ENCODE measurements around the gene SIK2.
A peak's percentile ranks its signal among the peaks of the same experiment; 100 is the strongest.

SIK2 gene

GRCh38 chr11:111762981-111763643 lies 160.9 kb downstream of the SIK2 start:
- H3K4me1 ChIP-seq (ENCODE audit: control insufficient read depth, insufficient read depth, low read depth, low read length), result no peaks in the 10 kb centered on the region
- H2BK12ac ChIP-seq (ENCODE audit: low read length in 2 of 2), result no peak overlapping the region
- no peak overlapping the region for H2BK5ac ChIP-seq (ENCODE audit: low read depth, low read length, poor library complexity, severe bottlenecking)
- no peak for DNase-seq
- peaks cover 23 to 63% of the 10 kb centered on the region in 2 experiments for H3K36me3 ChIP-seq (ENCODE audit: control insufficient read depth in 1 of 2, insufficient read depth in 2 of 2, low read depth in 1 of 2, low read length in 2 of 2)
- no peak overlapping the region for H3K4me3 ChIP-seq (ENCODE audit: insufficient read depth in 1 of 2, low read depth in 1 of 2, low read length in 2 of 2)
- peaks cover 23% of the 10 kb centered on the region for H3K79me1 ChIP-seq (replicated peaks; ENCODE audit: low read length, poor library complexity, severe bottlenecking)
- no peak overlapping the region for H4K8ac ChIP-seq (ENCODE audit: low read length)
- no peak overlapping the region for H3K27ac ChIP-seq (ENCODE audit: low read length, poor library complexity, severe bottlenecking)
- no peaks in the 10 kb centered on the region for H3K9me3 ChIP-seq (ENCODE audit: control insufficient read depth, low read length)
- WGBS, result 93% methylated on average over 3 of the region's 3 CpGs
- H3K4ac ChIP-seq (ENCODE audit: low read depth in 1 of 2, low read length in 2 of 2), result no peak overlapping the region
- no peak overlapping the region for H2AFZ ChIP-seq (ENCODE audit: low read depth, low read length)
- no peak overlapping the region for H3K23ac ChIP-seq (ENCODE audit: low read length in 2 of 2)
- H3K27me3 ChIP-seq (ENCODE audit: control insufficient read depth in 1 of 2, insufficient read depth in 1 of 2, low read length in 2 of 2), result no peaks in the 10 kb centered on the region
- no peak overlapping the region for H3K9ac ChIP-seq (ENCODE audit: low read length)
- H2BK120ac ChIP-seq (ENCODE audit: low read depth, low read length), result no peak overlapping the region
- no peak overlapping the region for H3K4me2 ChIP-seq (ENCODE audit: low read length, poor library complexity, severe bottlenecking)
- H4K91ac ChIP-seq (ENCODE audit: low read length), result no peak overlapping the region
- H2AK5ac ChIP-seq (ENCODE audit: low read length, severe bottlenecking), result no peak overlapping the region
- no peak overlapping the region for H3K14ac ChIP-seq (ENCODE audit: low read length in 2 of 2)
- no peak overlapping the region for H2BK15ac ChIP-seq (ENCODE audit: low read depth, poor library complexity, severe bottlenecking)
- H3K18ac ChIP-seq (ENCODE audit: low read depth in 1 of 2, low read length in 2 of 2), result no peak overlapping the region

- no peaks in the 10 kb centered on the region for H3K27me3 ChIP-seq (ENCODE audit: control insufficient read depth in 1 of 2, insufficient read depth in 1 of 2, low read length in 2 of 2)
- no peak overlapping the region for H3K18ac ChIP-seq (ENCODE audit: low read depth in 1 of 2, low read length in 2 of 2)
- H3K4me1 ChIP-seq (ENCODE audit: control insufficient read depth, insufficient read depth, low read depth, low read length), result no peaks in the 10 kb centered on the region
These were observed 162.4 kb downstream of the SIK2 start for GRCh38 chr11:111764621-111765020.

GRCh38 chr11:111765320-111765983 lies 163.2 kb downstream of the SIK2 start:
- Histone ChIP-seq H2AFZ (ENCODE audit: low read depth, low read length) (peak overlapping the region; percentile 7), H4K8ac (ENCODE audit: low read length) (no peak overlapping the region), H3K23ac (ENCODE audit: low read length in 2 of 2) (peak overlapping the region in 1 of 2 experiments; percentile 68), H4K91ac (ENCODE audit: low read length) (peak overlapping the region; percentile 3), H2AK5ac (ENCODE audit: low read length, severe bottlenecking) (no peak overlapping the region), H3K79me1 (replicated peaks; ENCODE audit: low read length, poor library complexity, severe bottlenecking) (peaks cover 17% of the 10 kb centered on the region), H3K27ac (ENCODE audit: low read length, poor library complexity, severe bottlenecking) (no peak overlapping the region), H2BK12ac (ENCODE audit: low read length in 2 of 2) (no peak overlapping the region), H2BK120ac (ENCODE audit: low read depth, low read length) (no peak overlapping the region), H3K4me1 (ENCODE audit: control insufficient read depth, insufficient read depth, low read depth, low read length) (no peaks in the 10 kb centered on the region), H3K9ac (ENCODE audit: low read length) (peak overlapping the region; percentile 92), H3K9me3 (ENCODE audit: control insufficient read depth, low read length) (no peaks in the 10 kb centered on the region), H3K36me3 (ENCODE audit: control insufficient read depth in 1 of 2, insufficient read depth in 2 of 2, low read depth in 1 of 2, low read length in 2 of 2) (peaks cover 15 to 40% of the 10 kb centered on the region in 2 experiments), H2BK5ac (ENCODE audit: low read depth, low read length, poor library complexity, severe bottlenecking) (peak overlapping the region; percentile 22), H3K27me3 (ENCODE audit: control insufficient read depth in 1 of 2, insufficient read depth in 1 of 2, low read length in 2 of 2) (no peaks in the 10 kb centered on the region), H3K4me3 (ENCODE audit: insufficient read depth in 1 of 2, low read depth in 1 of 2, low read length in 2 of 2) (peak overlapping the region; percentile 74 to 95), H3K18ac (ENCODE audit: low read depth in 1 of 2, low read length in 2 of 2) (peak overlapping the region; percentile 79 to 92), H3K4me2 (ENCODE audit: low read length, poor library complexity, severe bottlenecking) (peak overlapping the region; percentile 69), H3K14ac (ENCODE audit: low read length in 2 of 2) (peak overlapping the region in 1 of 2 experiments; percentile 76), H3K4ac (ENCODE audit: low read depth in 1 of 2, low read length in 2 of 2) (peak overlapping the region; percentile 5 to 80), H2BK15ac (ENCODE audit: low read depth, poor library complexity, severe bottlenecking) (peak overlapping the region; percentile 99)
- WGBS, result 3% methylated on average over 28 of the region's 28 CpGs
- DNase-seq, result peak; percentile 22

More at GRCh38 chr11:111764621-111765020, 162.4 kb downstream of the SIK2 start:
- Histone ChIP-seq H2BK12ac (ENCODE audit: low read length in 2 of 2) (no peak overlapping the region), H3K4me2 (ENCODE audit: low read length, poor library complexity, severe bottlenecking) (peak overlapping the region; percentile 47), H3K27ac (ENCODE audit: low read length, poor library complexity, severe bottlenecking) (no peak overlapping the region), H2BK120ac (ENCODE audit: low read depth, low read length) (no peak overlapping the region), H3K4ac (ENCODE audit: low read depth in 1 of 2, low read length in 2 of 2) (no peak overlapping the region), H2BK5ac (ENCODE audit: low read depth, low read length, poor library complexity, severe bottlenecking) (no peak overlapping the region), H2AFZ (ENCODE audit: low read depth, low read length) (no peak overlapping the region), H4K8ac (ENCODE audit: low read length) (no peak overlapping the region), H3K79me1 (replicated peaks; ENCODE audit: low read length, poor library complexity, severe bottlenecking) (peaks cover 21% of the 10 kb centered on the region), H3K36me3 (ENCODE audit: control insufficient read depth in 1 of 2, insufficient read depth in 2 of 2, low read depth in 1 of 2, low read length in 2 of 2) (peaks cover 21 to 49% of the 10 kb centered on the region in 2 experiments), H3K4me3 (ENCODE audit: insufficient read depth in 1 of 2, low read depth in 1 of 2, low read length in 2 of 2) (peak overlapping the region in 1 of 2 experiments; percentile 95), H2BK15ac (ENCODE audit: low read depth, poor library complexity, severe bottlenecking) (no peak overlapping the region), H4K91ac (ENCODE audit: low read length) (no peak overlapping the region), H3K14ac (ENCODE audit: low read length in 2 of 2) (no peak overlapping the region), H3K9ac (ENCODE audit: low read length) (peak overlapping the region; percentile 92), H2AK5ac (ENCODE audit: low read length, severe bottlenecking) (no peak overlapping the region), H3K9me3 (ENCODE audit: control insufficient read depth, low read length) (no peaks in the 10 kb centered on the region), H3K23ac (ENCODE audit: low read length in 2 of 2) (no peak overlapping the region)
- 53% methylated on average over 1 of the region's 1 CpG for WGBS
- DNase-seq, result peak; percentile 37
